ENCODE data around the gene RLF.

DNA sequence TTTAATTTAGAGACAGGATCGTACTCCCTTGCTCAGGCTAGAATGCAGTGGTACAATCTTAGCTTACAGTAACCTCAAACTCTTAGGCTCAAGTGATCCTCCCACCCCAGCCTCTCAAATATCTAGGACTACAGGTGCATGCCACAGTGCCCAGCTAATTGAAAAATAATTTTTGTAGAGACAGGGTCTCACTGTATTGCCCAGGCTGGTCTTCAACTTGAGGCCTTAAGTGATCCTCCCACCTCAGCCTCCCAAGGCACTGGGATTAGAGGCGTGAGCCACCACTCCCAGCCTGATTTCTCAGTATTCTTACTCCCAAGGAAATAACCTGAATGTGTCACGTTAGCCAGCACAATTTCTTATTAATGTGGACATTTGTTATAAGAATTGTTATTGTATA, 9.8 kb downstream of the RLF start:
- TF ChIP-seq ZNF274 (IDR thresholded peaks at IDR 0.05; ENCODE audit: borderline replicate concordance, extremely low read depth, low read length) (no peak), CBX5 (IDR thresholded peaks at IDR 0.05; ENCODE audit: low read depth, low read length) (no peak), USF2 (IDR thresholded peaks at IDR 0.05; ENCODE audit: low read length) (no peak), CTCF (IDR thresholded peaks at IDR 0.05; ENCODE audit: control extremely low read depth in 1 of 3, insufficient read depth in 1 of 3, low read depth in 1 of 3, low read length in 3 of 3) (no peak), POLR2AphosphoS5 (IDR thresholded peaks at IDR 0.05; ENCODE audit: low read depth, low read length) (no peak), EZH2 (IDR thresholded peaks at IDR 0.05; ENCODE audit: low read depth, low read length, severe bottlenecking) (no peak)
